ENCODE results near the gene TBX10.

DNA sequence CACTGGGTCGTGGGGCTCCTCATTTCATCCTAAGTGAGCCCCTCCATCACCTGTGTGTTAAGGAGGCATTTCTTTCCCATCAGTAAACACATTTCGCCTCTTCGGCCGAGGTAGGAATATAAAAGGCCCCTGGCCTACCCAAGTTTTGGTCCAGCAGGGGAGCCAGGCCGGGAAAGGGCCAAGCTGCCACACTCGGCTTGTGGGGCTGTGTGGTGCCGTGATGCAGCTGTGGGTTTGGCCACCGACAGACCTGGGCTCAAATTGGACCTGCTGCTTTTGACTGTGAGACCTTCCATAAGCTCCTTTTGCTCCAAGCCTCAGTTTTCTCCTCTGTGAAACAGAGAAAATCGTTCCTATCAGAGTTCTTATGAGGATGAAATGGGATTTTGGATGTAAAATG, 32.1 kb downstream of the TBX10 start:
- no peak for TF ChIP-seq POLR2A (IDR thresholded peaks at IDR 0.05; ENCODE audit: low read depth)
- TF ChIP-seq CTCF (IDR thresholded peaks at IDR 0.05), result no peak
- TF ChIP-seq EP300 (IDR thresholded peaks at IDR 0.05), result no peak
